Mesenchymal stem cell (in vitro differentiated cells and primary cell): ENCODE measurements around the gene MED15.

Experiments
- DNase-seq: peaks from one replicate; pipeline ENCODE4 v3.0.0-alpha.2; 2013
- H2AFZ ChIP-seq: one replicate; pipeline ENCODE4 v1.6.1; 2013; ENCODE audit warnings: low read depth, mild to moderate bottlenecking, control low read depth, inconsistent platforms, low read length, moderate library complexity
- H2AK5ac ChIP-seq: 2 replicates; pipeline ENCODE4 v1.6.1; 2013; ENCODE audit warnings: low read length, moderate library complexity, mild to moderate bottlenecking, inconsistent platforms; ENCODE audit not compliant: severe bottlenecking
- H2BK120ac ChIP-seq: one replicate; pipeline ENCODE4 v1.6.1; 2013; ENCODE audit warnings: low read depth, mild to moderate bottlenecking, inconsistent platforms, low read length, moderate library complexity
- H2BK12ac ChIP-seq, 2 experiments: one replicate each; pipeline ENCODE4 v1.6.1; 2013; ENCODE audit warnings: inconsistent platforms in 2 of 2, low read length in 2 of 2, mild to moderate bottlenecking in 2 of 2, moderate library complexity in 2 of 2, control low read depth in 1 of 2
- H2BK15ac ChIP-seq: one replicate; pipeline ENCODE4 v1.6.1; 2013; ENCODE audit warnings: mild to moderate bottlenecking, low read depth, inconsistent platforms; ENCODE audit not compliant: poor library complexity, severe bottlenecking
- H2BK5ac ChIP-seq: 2 replicates; pipeline ENCODE4 v1.6.1; 2013; ENCODE audit warnings: low read depth, mild to moderate bottlenecking, low read length, control low read depth, inconsistent platforms; ENCODE audit not compliant: poor library complexity, severe bottlenecking
- H3K14ac ChIP-seq, 2 experiments: one replicate each; pipeline ENCODE4 v1.6.1; 2013; ENCODE audit warnings: inconsistent platforms in 2 of 2, low read length in 2 of 2, control low read depth in 1 of 2, mild to moderate bottlenecking in 1 of 2, moderate library complexity in 1 of 2
- H3K18ac ChIP-seq, 2 experiments: one replicate each; pipeline ENCODE4 v1.6.1; 2013; ENCODE audit warnings: inconsistent platforms in 2 of 2, low read length in 2 of 2, control low read depth in 1 of 2, low read depth in 1 of 2, mild to moderate bottlenecking in 1 of 2
- H3K23ac ChIP-seq, 2 experiments: one replicate each; pipeline ENCODE4 v1.6.1; 2013; ENCODE audit warnings: inconsistent platforms in 2 of 2, low read length in 2 of 2, mild to moderate bottlenecking in 2 of 2, moderate library complexity in 2 of 2, control low read depth in 1 of 2
- H3K27ac ChIP-seq: 2 replicates; pipeline ENCODE4 v1.5.1; 2013; ENCODE audit warnings: mild to moderate bottlenecking, moderate library complexity, low read length, control low read depth, inconsistent platforms; ENCODE audit not compliant: poor library complexity, severe bottlenecking
- H3K27me3 ChIP-seq, 2 experiments: 2 replicates each; pipeline versions ENCODE4 v1.6.1 to v1.7.0; 2013; ENCODE audit warnings: low read length in 2 of 2, mild to moderate bottlenecking in 2 of 2, moderate library complexity in 2 of 2, control low read depth in 1 of 2, inconsistent platforms in 1 of 2; ENCODE audit not compliant: control insufficient read depth in 1 of 2, insufficient read depth in 1 of 2
- H3K36me3 ChIP-seq, 2 experiments: 2 replicates each; pipeline versions ENCODE4 v1.6.1 to v1.7.0; 2013; ENCODE audit warnings: low read length in 2 of 2, control low read depth in 1 of 2, inconsistent platforms in 1 of 2, low read depth in 1 of 2, mild to moderate bottlenecking in 1 of 2; ENCODE audit not compliant: insufficient read depth in 2 of 2, control insufficient read depth in 1 of 2
- H3K4ac ChIP-seq, 2 experiments: one replicate each; pipeline ENCODE4 v1.6.1; 2013; ENCODE audit warnings: inconsistent platforms in 2 of 2, low read length in 2 of 2, mild to moderate bottlenecking in 2 of 2, moderate library complexity in 2 of 2, control low read depth in 1 of 2, low read depth in 1 of 2
- H3K4me1 ChIP-seq: 2 replicates; pipeline ENCODE4 v1.6.1; 2013; ENCODE audit warnings: low read depth, low read length, control low read depth; ENCODE audit not compliant: control insufficient read depth, insufficient read depth
- H3K4me2 ChIP-seq: 2 replicates; pipeline ENCODE4 v1.6.1; 2013; ENCODE audit warnings: low read length, mild to moderate bottlenecking, inconsistent platforms; ENCODE audit not compliant: poor library complexity, severe bottlenecking
- H3K4me3 ChIP-seq, 2 experiments: 2 replicates each; pipeline versions ENCODE4 v1.5.1 to v1.7.0; 2013; ENCODE audit warnings: low read length in 2 of 2, mild to moderate bottlenecking in 2 of 2, control low read depth in 1 of 2, low read depth in 1 of 2; ENCODE audit not compliant: insufficient read depth in 1 of 2
- H3K79me1 ChIP-seq: replicated peaks from 2 replicates; pipeline ENCODE4 v1.6.1; 2013; ENCODE audit warnings: mild to moderate bottlenecking, control low read depth, low read length, inconsistent platforms; ENCODE audit not compliant: poor library complexity, severe bottlenecking
- H3K9ac ChIP-seq: 2 replicates; pipeline ENCODE4 v1.7.0; 2013; ENCODE audit warnings: mild to moderate bottlenecking, low read length, moderate library complexity
- H3K9me3 ChIP-seq: 2 replicates; pipeline ENCODE4 v1.7.0; 2013; ENCODE audit warnings: mild to moderate bottlenecking, low read length; ENCODE audit not compliant: control insufficient read depth
- H4K8ac ChIP-seq: one replicate; pipeline ENCODE4 v1.6.1; 2013; ENCODE audit warnings: inconsistent platforms, mild to moderate bottlenecking, low read length, moderate library complexity
- H4K91ac ChIP-seq: one replicate; pipeline ENCODE4 v1.6.1; 2013; ENCODE audit warnings: mild to moderate bottlenecking, low read length, inconsistent platforms
- WGBS: methylation state at CpG from one replicate; pipeline ENCODE4 v1.1.7; 2013; ENCODE audit warnings: mixed read lengths; 5-methylcytosine and 5-hydroxymethylcytosine counted together

The MED15 gene

GRCh38 chr22:20582520-20583361, 75.3 kb downstream of the MED15 start:
- DNase-seq: no peak
- H2BK15ac ChIP-seq: no peak overlapping the region
- no peaks in the 10 kb centered on the region for H3K9me3 ChIP-seq
- H3K4ac ChIP-seq: no peak overlapping the region
- no peak overlapping the region for H3K4me2 ChIP-seq
- no peaks in the 10 kb centered on the region for H3K27me3 ChIP-seq
- no peak overlapping the region for H2AFZ ChIP-seq
- H3K4me1 ChIP-seq: peaks cover 25% of the 10 kb centered on the region
- no peak overlapping the region for H4K91ac ChIP-seq
- peaks cover 91 to 100% of the 10 kb centered on the region in 2 experiments for H3K36me3 ChIP-seq
- H2BK120ac ChIP-seq: no peak overlapping the region
- no peak overlapping the region for H2BK12ac ChIP-seq
- no peak overlapping the region for H3K23ac ChIP-seq
- H3K9ac ChIP-seq: no peak overlapping the region
- WGBS: 97% methylated on average over 27 of the region's 33 CpGs
- no peak overlapping the region for H2AK5ac ChIP-seq
- H3K4me3 ChIP-seq: no peak overlapping the region
- H3K27ac ChIP-seq: no peak overlapping the region
- H2BK5ac ChIP-seq: no peak overlapping the region
- no peak overlapping the region for H3K14ac ChIP-seq
- peaks cover 60% of the 10 kb centered on the region for H3K79me1 ChIP-seq
- H3K18ac ChIP-seq: no peak overlapping the region
- H4K8ac ChIP-seq: no peak overlapping the region

GRCh38 chr22:20583471-20583922, 76.1 kb downstream of the MED15 start:
- H2BK120ac ChIP-seq: no peak overlapping the region
- no peak overlapping the region for H3K27ac ChIP-seq
- no peak overlapping the region for H3K4ac ChIP-seq
- no peaks in the 10 kb centered on the region for H3K9me3 ChIP-seq
- DNase-seq: no peak
- H4K8ac ChIP-seq: no peak overlapping the region
- peaks cover 25% of the 10 kb centered on the region for H3K4me1 ChIP-seq
- no peak overlapping the region for H3K23ac ChIP-seq
- 73% methylated on average over 3 of the region's 4 CpGs for WGBS
- peaks cover 55% of the 10 kb centered on the region for H3K79me1 ChIP-seq
- no peak overlapping the region for H3K4me2 ChIP-seq
- H3K18ac ChIP-seq: no peak overlapping the region
- no peak overlapping the region for H2BK5ac ChIP-seq
- H2BK15ac ChIP-seq: no peak overlapping the region
- H3K36me3 ChIP-seq: peaks cover 94 to 100% of the 10 kb centered on the region in 2 experiments
- no peak overlapping the region for H3K4me3 ChIP-seq
- no peak overlapping the region for H2AFZ ChIP-seq
- no peak overlapping the region for H3K9ac ChIP-seq
- H3K14ac ChIP-seq: no peak overlapping the region
- H4K91ac ChIP-seq: no peak overlapping the region
- H2AK5ac ChIP-seq: no peak overlapping the region
- H2BK12ac ChIP-seq: no peak overlapping the region
- no peaks in the 10 kb centered on the region for H3K27me3 ChIP-seq

- Histone ChIP-seq H4K91ac (no peak overlapping the region), H4K8ac (no peak overlapping the region)
Measured at GRCh38 chr22:20584029-20584871, 76.8 kb downstream of the MED15 start.

More at GRCh38 chr22:20584029-20584871, 76.8 kb downstream of the MED15 start:
- H3K23ac ChIP-seq: no peak overlapping the region
- H2BK5ac ChIP-seq: no peak overlapping the region
- no peak overlapping the region for H3K18ac ChIP-seq
- DNase-seq: no peak
- H3K14ac ChIP-seq: no peak overlapping the region
- H3K9ac ChIP-seq: no peak overlapping the region
- H3K27me3 ChIP-seq: no peaks in the 10 kb centered on the region
- peaks cover 48% of the 10 kb centered on the region for H3K79me1 ChIP-seq
- H3K4me3 ChIP-seq: no peak overlapping the region
- no peak overlapping the region for H2BK120ac ChIP-seq
- no peak overlapping the region for H3K27ac ChIP-seq
- H2BK15ac ChIP-seq: no peak overlapping the region
- H2AK5ac ChIP-seq: no peak overlapping the region
- no peak overlapping the region for H3K4me2 ChIP-seq
- H3K4me1 ChIP-seq: peaks cover 22% of the 10 kb centered on the region
- 89% methylated on average over 12 of the region's 12 CpGs for WGBS
- H2AFZ ChIP-seq: no peak overlapping the region
- H2BK12ac ChIP-seq: no peak overlapping the region
- H3K4ac ChIP-seq: no peak overlapping the region
- H3K36me3 ChIP-seq: peaks cover 86 to 99% of the 10 kb centered on the region in 2 experiments
- H3K9me3 ChIP-seq: no peaks in the 10 kb centered on the region
